A673 (cell line): ENCODE data around the gene CENPS.

Experiments
- EZH2 ChIP-seq: fragments of 200-600 bp; sonication (generic); IDR thresholded peaks from 2 replicates; pipeline ENCODE4 v1.6.1; 2017; ENCODE audit warnings: borderline replicate concordance, low read depth, mild to moderate bottlenecking, mixed read lengths, antibody characterized with exemption, low read length; ENCODE audit not compliant: poor library complexity, severe bottlenecking
- TF ChIP-seq, protein P1 (sequence below): fragments of 300-800, 200-600 bp; sonication (generic); conservative IDR thresholded peaks from 2 replicates; pipeline ENCODE4 v1.5.1; 2017; ENCODE audit warnings: low read depth, mild to moderate bottlenecking, antibody characterized with exemption, low read length, moderate library complexity, mixed read lengths

DNA sequence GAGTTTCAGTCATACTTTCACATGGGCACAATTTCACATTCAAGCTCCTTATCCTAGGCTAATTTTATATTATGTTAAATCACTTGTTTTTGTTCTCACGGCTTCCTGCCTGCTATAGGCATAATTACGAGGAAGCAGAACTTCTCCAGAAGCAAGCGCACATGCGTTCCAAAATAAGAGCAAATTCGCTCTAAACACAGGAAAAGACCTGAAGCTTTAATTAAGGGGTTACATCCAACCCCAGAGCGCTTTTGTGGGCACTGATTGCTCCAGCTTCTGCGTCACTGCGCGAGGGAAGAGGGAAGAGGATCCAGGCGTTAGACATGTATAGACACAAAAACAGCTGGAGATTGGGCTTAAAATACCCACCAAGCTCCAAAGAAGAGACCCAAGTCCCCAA is 19.5 kb downstream of the CENPS start, which contains the start of gene CORT:
- TF ChIP-seq, protein P1, sequence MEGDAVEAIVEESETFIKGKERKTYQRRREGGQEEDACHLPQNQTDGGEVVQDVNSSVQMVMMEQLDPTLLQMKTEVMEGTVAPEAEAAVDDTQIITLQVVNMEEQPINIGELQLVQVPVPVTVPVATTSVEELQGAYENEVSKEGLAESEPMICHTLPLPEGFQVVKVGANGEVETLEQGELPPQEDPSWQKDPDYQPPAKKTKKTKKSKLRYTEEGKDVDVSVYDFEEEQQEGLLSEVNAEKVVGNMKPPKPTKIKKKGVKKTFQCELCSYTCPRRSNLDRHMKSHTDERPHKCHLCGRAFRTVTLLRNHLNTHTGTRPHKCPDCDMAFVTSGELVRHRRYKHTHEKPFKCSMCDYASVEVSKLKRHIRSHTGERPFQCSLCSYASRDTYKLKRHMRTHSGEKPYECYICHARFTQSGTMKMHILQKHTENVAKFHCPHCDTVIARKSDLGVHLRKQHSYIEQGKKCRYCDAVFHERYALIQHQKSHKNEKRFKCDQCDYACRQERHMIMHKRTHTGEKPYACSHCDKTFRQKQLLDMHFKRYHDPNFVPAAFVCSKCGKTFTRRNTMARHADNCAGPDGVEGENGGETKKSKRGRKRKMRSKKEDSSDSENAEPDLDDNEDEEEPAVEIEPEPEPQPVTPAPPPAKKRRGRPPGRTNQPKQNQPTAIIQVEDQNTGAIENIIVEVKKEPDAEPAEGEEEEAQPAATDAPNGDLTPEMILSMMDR = no peak
- TF ChIP-seq EZH2 = no peak
